GM12874 (cell line): ENCODE data around the gene PPA1.

Experiments
- TF ChIP-seq, protein P1 (sequence below): IDR thresholded peaks from 2 replicates; pipeline ENCODE4 v1.5.1; 2011; ENCODE audit warnings: low read depth, mild to moderate bottlenecking, control low read depth, low read length, moderate library complexity; ENCODE audit not compliant: insufficient read depth

PPA1 gene

DNA sequence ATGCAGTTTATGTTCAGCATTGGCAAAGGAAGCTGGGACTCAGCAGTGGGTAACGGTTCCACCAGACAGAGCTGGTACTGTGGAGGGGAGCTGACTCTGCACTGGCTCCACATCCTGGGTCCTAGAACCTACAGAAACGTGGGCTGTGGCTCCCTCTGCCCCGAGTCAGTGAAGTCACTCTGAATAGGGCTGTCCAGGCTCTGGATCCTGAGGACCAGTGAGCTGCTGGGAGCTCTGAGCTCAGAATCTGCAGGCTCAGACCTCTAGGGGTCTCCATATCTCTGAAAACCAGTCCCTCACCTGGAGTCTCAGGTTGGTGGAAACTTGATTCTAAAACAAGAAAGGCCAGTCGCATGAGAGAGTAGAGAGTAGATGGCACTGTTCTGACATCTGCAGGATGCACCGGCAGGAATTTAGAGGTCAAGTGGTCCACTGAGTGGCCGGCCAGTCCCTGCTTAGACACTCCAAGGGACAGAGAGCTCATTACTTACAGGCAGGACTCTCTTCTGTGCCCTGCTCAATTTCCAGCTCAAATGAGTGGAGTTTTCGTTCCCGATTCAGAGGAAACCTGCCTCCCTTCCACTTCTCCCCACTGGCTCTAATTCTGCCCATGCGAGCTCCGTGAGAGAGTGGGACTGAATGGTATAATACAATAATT is 31.9 kb upstream of the PPA1 start:
- TF ChIP-seq, protein P1, sequence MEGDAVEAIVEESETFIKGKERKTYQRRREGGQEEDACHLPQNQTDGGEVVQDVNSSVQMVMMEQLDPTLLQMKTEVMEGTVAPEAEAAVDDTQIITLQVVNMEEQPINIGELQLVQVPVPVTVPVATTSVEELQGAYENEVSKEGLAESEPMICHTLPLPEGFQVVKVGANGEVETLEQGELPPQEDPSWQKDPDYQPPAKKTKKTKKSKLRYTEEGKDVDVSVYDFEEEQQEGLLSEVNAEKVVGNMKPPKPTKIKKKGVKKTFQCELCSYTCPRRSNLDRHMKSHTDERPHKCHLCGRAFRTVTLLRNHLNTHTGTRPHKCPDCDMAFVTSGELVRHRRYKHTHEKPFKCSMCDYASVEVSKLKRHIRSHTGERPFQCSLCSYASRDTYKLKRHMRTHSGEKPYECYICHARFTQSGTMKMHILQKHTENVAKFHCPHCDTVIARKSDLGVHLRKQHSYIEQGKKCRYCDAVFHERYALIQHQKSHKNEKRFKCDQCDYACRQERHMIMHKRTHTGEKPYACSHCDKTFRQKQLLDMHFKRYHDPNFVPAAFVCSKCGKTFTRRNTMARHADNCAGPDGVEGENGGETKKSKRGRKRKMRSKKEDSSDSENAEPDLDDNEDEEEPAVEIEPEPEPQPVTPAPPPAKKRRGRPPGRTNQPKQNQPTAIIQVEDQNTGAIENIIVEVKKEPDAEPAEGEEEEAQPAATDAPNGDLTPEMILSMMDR, result peak; percentile 50; the same call in 1 of the 2 replicates

- TF ChIP-seq, protein P1, result no peak
Observed at GRCh38 chr10:70260734-70261133, 27.5 kb upstream of the PPA1 start.

- TF ChIP-seq, protein P1, result no peak
Observed at GRCh38 chr10:70260259-70260658, 27.0 kb upstream of the PPA1 start.

DNA sequence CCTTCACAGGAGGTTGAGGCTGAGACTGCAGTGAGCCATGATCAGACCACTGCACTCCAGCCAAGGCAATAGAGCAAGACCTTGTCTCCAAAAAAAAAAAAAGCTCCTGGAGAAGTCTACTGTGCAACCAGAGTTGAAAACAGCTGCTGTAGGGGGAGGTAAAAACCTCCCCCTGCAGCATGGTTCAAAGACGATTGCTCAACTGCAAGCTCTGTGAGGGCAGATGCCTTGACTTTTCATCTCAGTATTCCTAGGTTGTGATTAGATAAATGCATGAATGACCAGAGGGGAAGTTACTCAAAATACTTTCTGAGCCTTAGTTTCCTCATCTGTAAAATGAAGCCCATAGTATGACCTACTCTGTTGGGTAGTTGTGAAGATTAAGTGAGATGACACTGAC is 25.0 kb upstream of the PPA1 start:
- TF ChIP-seq, protein P1, result no peak

- TF ChIP-seq, protein P1, result no peak
Observed at GRCh38 chr10:70256463-70256862, 23.2 kb upstream of the PPA1 start.

GRCh38 chr10:70255329-70256299 is 22.4 kb upstream of the PPA1 start:
- TF ChIP-seq, protein P1, result no peak

- TF ChIP-seq, protein P1, result no peak
Observed at GRCh38 chr10:70254778-70255328, 21.6 kb upstream of the PPA1 start.
